ENCODE measurements around the gene PHOX2A.

DNA sequence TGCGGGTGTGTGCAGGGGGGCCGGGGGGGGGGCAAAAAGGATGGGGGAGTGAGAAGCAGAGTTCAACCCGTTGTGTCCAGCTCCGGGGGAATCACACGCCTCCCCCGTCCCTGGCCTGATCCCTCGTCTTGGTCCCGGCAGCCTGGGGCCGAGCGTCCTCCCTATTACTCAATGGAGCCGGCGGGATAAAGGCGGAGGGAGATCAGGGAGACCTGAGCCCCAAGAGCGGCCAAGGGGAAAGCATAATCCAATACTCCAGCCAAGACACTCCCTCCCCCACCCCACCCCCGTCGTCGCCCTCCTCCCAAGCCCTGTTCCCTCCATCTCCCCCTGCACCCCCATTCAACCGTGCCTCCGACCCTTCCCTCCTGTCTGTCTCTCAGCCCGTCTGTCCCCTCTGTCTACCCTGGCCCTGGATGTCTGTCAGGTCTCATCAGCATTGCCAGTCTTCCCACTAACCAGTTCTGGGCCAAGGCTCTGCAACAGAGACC lies 2.6 kb downstream of the PHOX2A start:
- TF ChIP-seq, protein P1, sequence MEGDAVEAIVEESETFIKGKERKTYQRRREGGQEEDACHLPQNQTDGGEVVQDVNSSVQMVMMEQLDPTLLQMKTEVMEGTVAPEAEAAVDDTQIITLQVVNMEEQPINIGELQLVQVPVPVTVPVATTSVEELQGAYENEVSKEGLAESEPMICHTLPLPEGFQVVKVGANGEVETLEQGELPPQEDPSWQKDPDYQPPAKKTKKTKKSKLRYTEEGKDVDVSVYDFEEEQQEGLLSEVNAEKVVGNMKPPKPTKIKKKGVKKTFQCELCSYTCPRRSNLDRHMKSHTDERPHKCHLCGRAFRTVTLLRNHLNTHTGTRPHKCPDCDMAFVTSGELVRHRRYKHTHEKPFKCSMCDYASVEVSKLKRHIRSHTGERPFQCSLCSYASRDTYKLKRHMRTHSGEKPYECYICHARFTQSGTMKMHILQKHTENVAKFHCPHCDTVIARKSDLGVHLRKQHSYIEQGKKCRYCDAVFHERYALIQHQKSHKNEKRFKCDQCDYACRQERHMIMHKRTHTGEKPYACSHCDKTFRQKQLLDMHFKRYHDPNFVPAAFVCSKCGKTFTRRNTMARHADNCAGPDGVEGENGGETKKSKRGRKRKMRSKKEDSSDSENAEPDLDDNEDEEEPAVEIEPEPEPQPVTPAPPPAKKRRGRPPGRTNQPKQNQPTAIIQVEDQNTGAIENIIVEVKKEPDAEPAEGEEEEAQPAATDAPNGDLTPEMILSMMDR (IDR thresholded peaks at IDR 0.05), result no peak
- no peak for TF ChIP-seq POLR2A (IDR thresholded peaks at IDR 0.05)

Data from lower leg skin (tissue), 3 donors.